Peyer's patch (tissue), 4 donors: ENCODE results near the gene METTL22.

Experiments
- CTCF ChIP-seq, 6 experiments: fragments of 450-650 bp in 4 of 6; fragments of 200-600 bp in 2 of 6; sonication (generic) in 1 of 6; IDR thresholded peaks; one replicate each; pipeline ENCODE4 v1.5.1; 2017 to 2019; ENCODE audit warnings: antibody characterized with exemption in 6 of 6, mild to moderate bottlenecking in 3 of 6, moderate library complexity in 1 of 6
- POLR2A ChIP-seq, 2 donors: fragments of 450-650 bp; IDR thresholded peaks; one replicate each; pipeline ENCODE4 v1.5.1; 2017; ENCODE audit warnings: antibody characterized with exemption in 2 of 2, mild to moderate bottlenecking in 2 of 2, moderate library complexity in 2 of 2

GRCh38 chr16:8632675-8633182 is 11.2 kb downstream of the METTL22 start:
- TF ChIP-seq CTCF (IDR thresholded peaks at IDR 0.05) = no peak
- TF ChIP-seq POLR2A (IDR thresholded peaks at IDR 0.05) = no peak
